ENCODE data around the gene IGSF11.

DNA sequence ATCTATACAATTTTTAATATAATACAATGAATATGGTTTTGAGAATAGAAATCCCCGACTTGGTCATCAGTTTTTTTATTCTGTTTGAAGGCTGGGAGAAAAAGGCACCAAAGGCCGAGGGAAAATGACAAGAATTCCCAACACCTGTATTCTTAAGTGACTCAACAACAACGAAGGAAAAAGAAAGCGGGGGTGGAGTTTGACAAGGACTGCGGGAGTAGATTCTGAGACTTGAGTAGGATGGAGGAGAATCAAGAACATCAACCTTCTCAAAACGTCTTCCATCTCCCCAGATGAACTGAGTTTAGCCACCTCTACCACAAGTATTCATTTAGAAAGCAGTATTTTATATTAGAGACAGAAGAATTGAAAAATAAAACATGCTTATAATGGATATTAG lies 107.2 kb downstream of the IGSF11 start:
- TF ChIP-seq, protein P1, sequence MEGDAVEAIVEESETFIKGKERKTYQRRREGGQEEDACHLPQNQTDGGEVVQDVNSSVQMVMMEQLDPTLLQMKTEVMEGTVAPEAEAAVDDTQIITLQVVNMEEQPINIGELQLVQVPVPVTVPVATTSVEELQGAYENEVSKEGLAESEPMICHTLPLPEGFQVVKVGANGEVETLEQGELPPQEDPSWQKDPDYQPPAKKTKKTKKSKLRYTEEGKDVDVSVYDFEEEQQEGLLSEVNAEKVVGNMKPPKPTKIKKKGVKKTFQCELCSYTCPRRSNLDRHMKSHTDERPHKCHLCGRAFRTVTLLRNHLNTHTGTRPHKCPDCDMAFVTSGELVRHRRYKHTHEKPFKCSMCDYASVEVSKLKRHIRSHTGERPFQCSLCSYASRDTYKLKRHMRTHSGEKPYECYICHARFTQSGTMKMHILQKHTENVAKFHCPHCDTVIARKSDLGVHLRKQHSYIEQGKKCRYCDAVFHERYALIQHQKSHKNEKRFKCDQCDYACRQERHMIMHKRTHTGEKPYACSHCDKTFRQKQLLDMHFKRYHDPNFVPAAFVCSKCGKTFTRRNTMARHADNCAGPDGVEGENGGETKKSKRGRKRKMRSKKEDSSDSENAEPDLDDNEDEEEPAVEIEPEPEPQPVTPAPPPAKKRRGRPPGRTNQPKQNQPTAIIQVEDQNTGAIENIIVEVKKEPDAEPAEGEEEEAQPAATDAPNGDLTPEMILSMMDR (optimal IDR thresholded peaks at IDR 0.05 in 1 of 3, IDR thresholded peaks at IDR 0.05 in 1 of 3, conservative IDR thresholded peaks at IDR 0.05 in 1 of 3; ENCODE audit: extremely low read depth in 1 of 3, insufficient read depth in 2 of 3, low read length in 3 of 3), result no peak
- no peak for TF ChIP-seq EZH2 (IDR thresholded peaks at IDR 0.05; ENCODE audit: low read length)
